PFSK-1 (cell line): ENCODE results near the gene IL23A.
A peak's percentile ranks its signal among the peaks of the same experiment; 100 is the strongest.

Experiments
- FOXP2 ChIP-seq: optimal IDR thresholded peaks from 2 replicates; pipeline ENCODE3; 2011; ENCODE audit warnings: borderline replicate concordance, control low read depth, inconsistent platforms; ENCODE audit not compliant: insufficient read depth; ENCODE audit errors: extremely low read length, extremely low read depth
- POLR2AphosphoS5 ChIP-seq: IDR thresholded peaks from 2 replicates; pipeline ENCODE4 v1.6.1; 2012; ENCODE audit warnings: low read depth, mild to moderate bottlenecking, control low read depth, low read length, moderate library complexity
- REST ChIP-seq, 2 experiments: IDR thresholded peaks; 2 replicates each; pipeline versions ENCODE4 v1.6.1 to v1.8.0; 2011 to 2012; ENCODE audit warnings: low read depth in 2 of 2, low read length in 2 of 2, control low read depth in 1 of 2, inconsistent platforms in 1 of 2, mild to moderate bottlenecking in 1 of 2, moderate library complexity in 1 of 2; ENCODE audit not compliant: insufficient read depth in 1 of 2
- SIN3A ChIP-seq: IDR thresholded peaks from 2 replicates; pipeline ENCODE4 v1.6.1; 2012; ENCODE audit warnings: mild to moderate bottlenecking, low read length, moderate library complexity, borderline replicate concordance; ENCODE audit not compliant: insufficient read depth
- TAF1 ChIP-seq: IDR thresholded peaks from 2 replicates; pipeline ENCODE4 v1.6.1; 2012; ENCODE audit warnings: low read length, control low read depth, borderline replicate concordance; ENCODE audit not compliant: insufficient read depth

The IL23A gene

GRCh38 chr12:56351325-56351724 is 12.6 kb downstream of the IL23A start:
- no peak for TF ChIP-seq SIN3A
- no peak for TF ChIP-seq REST (IDR thresholded peaks at IDR 0.05; ENCODE audit: insufficient read depth in 1 of 2, low read depth in 2 of 2, low read length in 2 of 2)
- no peak for TF ChIP-seq POLR2AphosphoS5
- TF ChIP-seq TAF1: no peak
- no peak for TF ChIP-seq FOXP2

- TF ChIP-seq REST (IDR thresholded peaks at IDR 0.05; ENCODE audit: insufficient read depth in 1 of 2, low read depth in 2 of 2, low read length in 2 of 2) (no peak), POLR2AphosphoS5 (no peak), FOXP2 (no peak), SIN3A (no peak), TAF1 (no peak)
These were observed 20.3 kb downstream of the IL23A start for GRCh38 chr12:56358836-56359532.

- TF ChIP-seq SIN3A (peak; percentile 92; the same call in 1 of the 2 replicates), REST (IDR thresholded peaks at IDR 0.05; ENCODE audit: insufficient read depth in 1 of 2, low read depth in 2 of 2, low read length in 2 of 2) (no peak), TAF1 (no peak; the same call in 1 of the 2 replicates), POLR2AphosphoS5 (peak; percentile 72), FOXP2 (peak; percentile 70)
These were observed 21.4 kb downstream of the IL23A start, which contains the start of gene STAT2 for GRCh38 chr12:56359851-56360767. Gene STAT2, minus strand, starts transcription at chr12:56360107. Its CDS starts 3,536 bp downstream, at chr12:56356571.

- TF ChIP-seq TAF1 (no peak), REST (IDR thresholded peaks at IDR 0.05; ENCODE audit: insufficient read depth in 1 of 2, low read depth in 2 of 2, low read length in 2 of 2) (no peak), POLR2AphosphoS5 (no peak), SIN3A (no peak), FOXP2 (no peak)
These were observed 22.9 kb downstream of the IL23A start for GRCh38 chr12:56361487-56362129.
